AG09319 (cell line): Measurements from ENCODE around the gene OR6C65.
"Not testable (repeated sequence)": the region's sequence is repeated elsewhere in the genome, so short reads cannot be mapped to it uniquely, and the experiment has no call there.

Source experiments
- DNase-seq: peaks from one replicate; pipeline ENCODE4 v3.0.0-alpha.2; 2010; ENCODE audit warnings: low read depth; ENCODE audit errors: extremely low read depth
- TF ChIP-seq, protein P1 (sequence below): IDR thresholded peaks from 2 replicates; pipeline ENCODE4 v1.5.1; 2011; ENCODE audit warnings: low read depth, mild to moderate bottlenecking, inconsistent platforms, low read length, moderate library complexity

The OR6C65 gene

DNA sequence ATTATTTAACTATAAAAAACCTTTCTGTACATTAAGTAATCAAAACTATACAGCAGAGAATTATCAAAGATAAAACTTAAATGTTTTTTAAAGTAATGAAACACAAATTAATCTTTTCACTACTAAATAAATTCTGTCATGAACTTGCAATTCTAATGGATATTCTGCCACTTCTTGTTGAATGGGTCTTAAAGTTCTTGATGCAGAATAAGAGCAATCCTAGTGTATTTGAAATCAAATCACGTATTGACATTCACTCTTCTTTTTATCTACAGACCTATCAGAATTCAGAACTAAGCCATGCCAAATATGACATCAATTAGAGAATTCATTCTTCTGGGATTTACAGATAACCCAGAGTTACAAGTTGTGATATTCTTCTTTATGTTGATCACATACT, at the start of gene OR6C65:
TSS of gene OR6C65 (plus strand) at position 301 of the 400 bp plus-strand sequence. CDS start at position 301, 0 bp downstream.
- TF ChIP-seq, protein P1, sequence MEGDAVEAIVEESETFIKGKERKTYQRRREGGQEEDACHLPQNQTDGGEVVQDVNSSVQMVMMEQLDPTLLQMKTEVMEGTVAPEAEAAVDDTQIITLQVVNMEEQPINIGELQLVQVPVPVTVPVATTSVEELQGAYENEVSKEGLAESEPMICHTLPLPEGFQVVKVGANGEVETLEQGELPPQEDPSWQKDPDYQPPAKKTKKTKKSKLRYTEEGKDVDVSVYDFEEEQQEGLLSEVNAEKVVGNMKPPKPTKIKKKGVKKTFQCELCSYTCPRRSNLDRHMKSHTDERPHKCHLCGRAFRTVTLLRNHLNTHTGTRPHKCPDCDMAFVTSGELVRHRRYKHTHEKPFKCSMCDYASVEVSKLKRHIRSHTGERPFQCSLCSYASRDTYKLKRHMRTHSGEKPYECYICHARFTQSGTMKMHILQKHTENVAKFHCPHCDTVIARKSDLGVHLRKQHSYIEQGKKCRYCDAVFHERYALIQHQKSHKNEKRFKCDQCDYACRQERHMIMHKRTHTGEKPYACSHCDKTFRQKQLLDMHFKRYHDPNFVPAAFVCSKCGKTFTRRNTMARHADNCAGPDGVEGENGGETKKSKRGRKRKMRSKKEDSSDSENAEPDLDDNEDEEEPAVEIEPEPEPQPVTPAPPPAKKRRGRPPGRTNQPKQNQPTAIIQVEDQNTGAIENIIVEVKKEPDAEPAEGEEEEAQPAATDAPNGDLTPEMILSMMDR = no peak
- no peak for DNase-seq

DNA sequence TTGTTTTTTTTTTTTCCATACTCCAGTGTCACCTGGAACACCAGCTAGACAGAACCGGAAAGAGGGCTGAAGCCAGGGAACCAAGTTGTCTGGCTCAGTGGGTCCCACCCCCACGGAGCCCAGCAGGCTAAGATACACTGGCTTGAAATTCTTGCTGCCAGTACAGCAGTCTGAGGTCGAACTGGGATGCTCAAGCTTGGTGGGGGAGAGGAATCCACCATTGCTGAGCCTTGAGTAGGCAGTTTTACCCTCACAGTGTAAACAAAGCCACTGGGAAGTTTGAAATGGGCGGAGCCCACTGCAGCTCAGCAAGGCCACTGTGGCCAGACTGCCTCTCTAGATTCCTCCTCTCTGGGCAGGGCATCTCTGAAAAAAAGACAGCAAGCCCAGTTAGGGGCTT, 45.0 kb upstream of the OR6C65 start:
- not testable (repeated sequence) for DNase-seq

DNA sequence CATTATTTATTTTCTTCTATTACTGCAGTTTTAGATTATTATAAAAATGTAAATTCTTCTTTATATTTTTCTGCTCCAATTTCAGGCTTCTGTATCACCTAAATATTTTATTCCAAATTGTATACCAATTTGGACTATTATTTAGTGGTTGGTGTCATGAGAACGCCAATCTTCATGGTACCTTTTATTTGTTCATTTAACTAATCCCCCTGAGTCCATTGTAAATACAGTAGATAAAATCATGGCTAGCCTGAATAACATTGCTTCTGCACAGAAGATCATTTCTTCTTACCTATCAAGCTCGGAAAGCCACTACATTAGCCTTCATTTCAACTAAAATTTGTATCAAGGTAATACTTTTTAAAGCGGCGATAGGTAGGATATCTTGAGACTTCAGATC, 37.7 kb upstream of the OR6C65 start, which contains the start of gene OR6C75:
TSS of gene OR6C75 (plus strand) at position 301 of the 400 bp plus-strand sequence. CDS start 2,136 bp downstream, outside the sequence.
- TF ChIP-seq, protein P1 = no peak
- DNase-seq = no peak

DNA sequence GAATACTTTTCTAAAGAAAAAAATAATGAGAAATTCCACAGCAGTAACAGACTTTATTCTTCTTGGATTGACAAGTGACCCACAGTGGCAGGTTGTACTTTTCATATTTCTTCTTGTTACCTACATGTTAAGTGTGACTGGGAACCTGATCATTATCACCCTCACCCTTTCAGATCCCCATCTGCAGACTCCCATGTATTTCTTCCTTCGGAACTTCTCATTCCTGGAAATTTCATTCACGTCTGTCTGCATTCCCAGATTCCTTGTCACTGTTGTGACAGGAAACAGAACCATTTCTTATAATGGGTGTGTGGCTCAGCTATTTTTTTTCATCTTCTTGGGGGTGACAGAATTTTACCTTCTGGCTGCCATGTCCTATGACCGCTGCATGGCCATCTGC, 35.2 kb upstream of the OR6C65 start:
- TF ChIP-seq, protein P1 = no peak
- no peak for DNase-seq

DNA sequence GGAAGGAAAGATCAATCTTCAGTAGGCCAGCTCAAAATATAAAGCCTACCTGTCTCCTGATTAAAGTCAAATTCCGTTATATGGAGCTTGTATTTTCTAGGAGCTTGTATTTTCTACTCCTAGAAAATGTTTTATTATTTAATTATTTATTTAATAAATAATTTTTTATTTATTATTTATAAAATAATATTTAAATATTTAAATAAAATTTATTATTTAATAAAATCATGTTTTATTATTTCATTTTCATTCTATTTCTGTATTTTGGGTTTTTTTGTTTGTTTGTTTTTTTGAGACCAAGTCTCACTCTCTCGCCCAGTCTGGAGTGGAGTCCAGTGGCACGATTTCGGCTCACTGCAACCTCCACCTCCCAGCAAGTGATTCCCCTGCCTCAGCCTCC, 27.8 kb upstream of the OR6C65 start:
- TF ChIP-seq, protein P1 = no peak
- no peak for DNase-seq

DNA sequence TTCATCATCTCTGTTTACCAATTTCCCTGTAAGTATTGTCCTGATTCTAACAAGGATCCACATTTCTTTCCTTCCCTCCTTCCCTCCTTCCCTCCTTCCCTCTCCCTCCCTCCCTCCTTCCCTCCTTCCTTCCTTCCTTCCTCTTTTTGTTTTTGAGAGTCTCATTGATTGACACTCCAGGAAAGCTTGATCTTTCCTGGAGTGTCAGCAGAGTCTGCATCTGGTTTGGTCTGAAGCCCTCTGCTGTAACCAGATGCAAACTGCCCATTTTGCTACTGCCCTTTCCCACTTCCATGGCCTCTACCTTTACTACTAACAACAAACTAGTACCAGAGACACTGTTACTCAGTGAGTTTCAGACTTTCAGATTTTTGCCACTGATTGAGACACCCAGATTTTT, 14.4 kb upstream of the OR6C65 start:
- TF ChIP-seq, protein P1 = no peak
- no peak for DNase-seq

DNA sequence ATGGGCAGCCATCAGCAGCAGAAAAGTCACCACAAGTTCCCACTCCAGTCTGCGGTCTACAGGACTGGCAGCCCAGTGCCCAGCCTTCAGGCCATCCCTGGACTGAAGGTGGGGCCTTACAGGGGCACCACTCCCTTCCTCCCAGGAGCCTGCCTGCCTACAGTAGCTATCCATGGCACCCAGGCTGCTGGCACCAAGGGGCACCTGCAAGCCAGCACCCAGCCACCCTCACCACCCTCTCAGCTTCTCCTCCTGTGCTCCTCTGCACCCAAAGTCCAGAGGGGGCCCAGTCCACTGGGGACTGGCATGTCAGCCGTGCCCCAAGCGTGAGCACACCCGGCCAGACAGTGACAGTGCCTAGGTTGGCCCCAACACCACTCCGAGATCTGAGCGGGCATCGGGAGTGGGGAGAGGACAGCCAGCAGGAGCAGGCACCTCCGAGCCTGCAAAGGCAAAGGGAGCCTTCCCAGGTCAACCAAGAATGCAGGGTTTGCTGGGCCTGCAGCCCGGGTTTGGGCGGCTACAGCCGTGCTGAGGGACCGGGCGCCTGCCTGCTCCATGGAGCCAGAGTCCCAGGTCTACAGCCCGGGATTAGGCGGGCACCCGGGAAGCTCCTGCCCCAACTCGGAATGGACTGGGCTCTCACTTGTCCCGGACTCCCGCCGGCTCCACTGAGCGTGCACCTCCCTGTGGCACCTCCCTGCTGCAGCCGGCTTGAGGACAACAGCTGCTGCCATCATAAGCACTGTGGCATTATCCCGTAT, 8.1 kb upstream of the OR6C65 start:
- no peak for DNase-seq
- TF ChIP-seq, protein P1 = no peak

DNA sequence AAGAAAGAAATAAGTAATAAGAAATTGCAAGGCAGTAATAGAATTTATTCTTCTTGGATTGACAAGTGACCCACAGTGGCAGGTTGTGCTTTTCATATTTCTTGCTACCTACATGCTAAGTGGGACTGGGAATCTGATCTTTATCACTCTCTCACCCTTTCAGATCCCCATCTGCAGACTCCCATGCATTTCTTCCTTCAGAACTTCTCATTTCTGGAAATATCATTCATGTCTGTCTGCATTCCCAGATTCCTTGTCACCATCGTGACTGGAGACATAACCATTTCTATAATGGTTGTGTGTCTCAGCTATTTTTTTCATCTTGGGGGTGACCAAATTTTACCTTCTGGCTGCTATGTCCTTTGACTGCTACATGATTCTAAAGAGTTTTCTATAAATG, 4.0 kb upstream of the OR6C65 start:
- DNase-seq = no peak
- TF ChIP-seq, protein P1 = no peak
